ENCODE results near the gene HERC2. TPM values are rescaled to one million over a fixed set of nuclear protein-coding genes. Genes with fewer than 3 reads are reported as not detected.
"Not testable (repeated sequence)": the region's sequence is repeated elsewhere in the genome, so short reads cannot be mapped to it uniquely, and the experiment has no call there.

The HERC2 gene
- total RNA-seq, 2 donors from 2014 or later = 65.1 to 69.8 TPM

- Histone ChIP-seq H3K36me3 (peaks cover 4 to 5% of the 10 kb centered on the region in 2 donors), H3K27me3 (replicated peaks; ENCODE audit: insufficient read depth) (no peaks in the 10 kb centered on the region), H3K4me1 (replicated peaks) (no peaks in the 10 kb centered on the region), H3K9me3 (no peaks in the 10 kb centered on the region), H3K27ac (no peak overlapping the region), H3K4me3 (no peak overlapping the region)
- TF ChIP-seq POLR2AphosphoS5 (IDR thresholded peaks at IDR 0.05) (no peak), POLR2A (IDR thresholded peaks at IDR 0.05) (no peak)
- TF ChIP-seq, protein P1, sequence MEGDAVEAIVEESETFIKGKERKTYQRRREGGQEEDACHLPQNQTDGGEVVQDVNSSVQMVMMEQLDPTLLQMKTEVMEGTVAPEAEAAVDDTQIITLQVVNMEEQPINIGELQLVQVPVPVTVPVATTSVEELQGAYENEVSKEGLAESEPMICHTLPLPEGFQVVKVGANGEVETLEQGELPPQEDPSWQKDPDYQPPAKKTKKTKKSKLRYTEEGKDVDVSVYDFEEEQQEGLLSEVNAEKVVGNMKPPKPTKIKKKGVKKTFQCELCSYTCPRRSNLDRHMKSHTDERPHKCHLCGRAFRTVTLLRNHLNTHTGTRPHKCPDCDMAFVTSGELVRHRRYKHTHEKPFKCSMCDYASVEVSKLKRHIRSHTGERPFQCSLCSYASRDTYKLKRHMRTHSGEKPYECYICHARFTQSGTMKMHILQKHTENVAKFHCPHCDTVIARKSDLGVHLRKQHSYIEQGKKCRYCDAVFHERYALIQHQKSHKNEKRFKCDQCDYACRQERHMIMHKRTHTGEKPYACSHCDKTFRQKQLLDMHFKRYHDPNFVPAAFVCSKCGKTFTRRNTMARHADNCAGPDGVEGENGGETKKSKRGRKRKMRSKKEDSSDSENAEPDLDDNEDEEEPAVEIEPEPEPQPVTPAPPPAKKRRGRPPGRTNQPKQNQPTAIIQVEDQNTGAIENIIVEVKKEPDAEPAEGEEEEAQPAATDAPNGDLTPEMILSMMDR (IDR thresholded peaks at IDR 0.05) = no peak
- intact Hi-C loops (cut with DNase I) = no loop called here
- WGBS = 42% methylated on average over 3 of the region's 3 CpGs
- no peak for DNase-seq (ENCODE audit: low spot score)
Observed at GRCh38 chr15:28169366-28169765, 152.6 kb downstream of the HERC2 start.

DNA sequence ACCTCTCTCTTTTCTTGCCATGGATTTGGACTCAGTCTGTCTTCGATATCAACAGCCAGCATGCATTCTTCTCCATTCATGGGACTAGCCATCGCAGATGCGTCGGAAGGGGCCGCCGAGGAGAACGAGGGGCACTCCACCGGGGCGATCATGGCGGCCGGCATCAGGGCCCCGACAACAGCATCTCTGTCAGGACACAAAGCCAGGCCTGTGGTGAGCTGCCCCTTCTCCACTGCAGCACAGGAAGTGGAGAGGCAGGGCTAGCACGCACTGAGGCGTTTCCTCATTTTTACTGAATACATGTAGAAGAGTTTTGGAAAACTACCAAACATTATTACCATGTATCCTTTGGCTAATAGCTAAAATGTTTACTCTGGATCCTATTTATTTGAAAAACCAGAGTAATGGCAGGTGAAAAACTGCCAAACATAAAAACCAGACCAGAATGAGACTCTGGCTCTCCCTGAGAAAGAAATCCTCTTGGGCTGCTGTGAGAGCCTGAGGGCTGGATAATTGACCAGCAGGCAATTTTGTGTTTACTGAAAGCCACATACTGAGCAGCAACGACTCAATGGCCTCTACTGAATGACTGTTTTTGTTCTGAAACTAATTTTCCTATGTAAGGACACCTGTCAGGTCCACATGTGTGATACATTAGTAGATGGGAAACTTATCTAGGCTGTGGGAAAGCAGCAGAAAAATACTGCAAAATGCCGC is 153.4 kb downstream of the HERC2 start:
- H3K4me1 ChIP-seq (replicated peaks); H3K9me3 ChIP-seq; H3K27ac ChIP-seq; DNase-seq (ENCODE audit: low spot score); intact Hi-C loops (cut with DNase I); H3K4me3 ChIP-seq; H3K36me3 ChIP-seq; H3K27me3 ChIP-seq (replicated peaks; ENCODE audit: insufficient read depth): not testable (repeated sequence)
- 84% methylated on average over 16 of the region's 16 CpGs for WGBS

DNA sequence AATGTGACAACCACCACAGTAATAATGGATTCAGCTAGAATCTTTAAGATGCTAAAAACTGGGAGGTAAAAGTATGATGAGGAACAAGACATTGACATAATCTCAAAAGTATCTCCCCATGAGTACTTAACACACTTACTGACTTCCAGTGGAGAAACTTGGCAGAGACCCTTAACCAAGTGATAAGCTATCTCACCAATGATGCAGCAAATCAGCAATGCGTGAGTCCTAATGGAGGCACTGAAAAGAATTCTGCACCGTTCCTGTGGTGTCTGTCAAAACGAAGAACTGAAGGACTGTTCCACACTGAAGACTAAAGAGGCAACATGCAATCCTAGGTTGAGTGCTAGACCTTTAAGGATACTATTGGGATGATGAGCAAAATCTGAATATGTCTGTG is 154.9 kb downstream of the HERC2 start:
- Histone ChIP-seq H3K4me3 (no peak overlapping the region), H3K36me3 (peaks cover 4 to 10% of the 10 kb centered on the region in 2 donors), H3K27me3 (replicated peaks; ENCODE audit: insufficient read depth) (no peaks in the 10 kb centered on the region), H3K27ac (no peak overlapping the region), H3K9me3 (no peaks in the 10 kb centered on the region), H3K4me1 (replicated peaks) (no peaks in the 10 kb centered on the region)
- intact Hi-C loops (cut with DNase I) = no loop called here
- WGBS = 95% methylated on average over 3 of the region's 3 CpGs
- no peak for DNase-seq (ENCODE audit: low spot score)
- TF ChIP-seq, protein P1 (IDR thresholded peaks at IDR 0.05) = no peak
- TF ChIP-seq POLR2A (IDR thresholded peaks at IDR 0.05) (no peak), POLR2AphosphoS5 (IDR thresholded peaks at IDR 0.05) (no peak)

DNA sequence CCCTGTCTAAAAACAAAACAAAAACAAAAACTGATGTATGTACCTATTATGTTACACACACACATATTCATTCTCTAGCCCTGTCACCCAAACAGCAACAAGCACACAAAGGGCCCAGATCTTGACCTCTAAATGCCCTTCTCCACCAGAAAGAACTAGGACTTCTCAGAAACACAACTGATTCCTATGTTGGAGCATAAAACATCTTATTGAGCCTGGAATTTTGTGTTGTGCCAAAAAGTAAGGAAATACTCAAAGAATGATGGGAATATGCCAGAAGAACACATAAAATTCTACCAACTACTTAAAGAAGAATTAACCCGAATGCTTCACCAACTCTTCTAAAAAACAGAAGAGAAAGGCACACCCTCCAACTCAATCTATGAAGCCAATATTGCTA is 156.2 kb downstream of the HERC2 start:
- intact Hi-C loops (cut with DNase I) = no loop called here
- Histone ChIP-seq H3K4me3 (no peak overlapping the region), H3K27ac (no peak overlapping the region), H3K9me3 (no peaks in the 10 kb centered on the region), H3K36me3 (peaks cover 4 to 18% of the 10 kb centered on the region in 2 donors), H3K4me1 (replicated peaks) (no peaks in the 10 kb centered on the region), H3K27me3 (replicated peaks; ENCODE audit: insufficient read depth) (no peaks in the 10 kb centered on the region)
- DNase-seq (ENCODE audit: low spot score) = no peak
- TF ChIP-seq POLR2A (IDR thresholded peaks at IDR 0.05) (no peak), POLR2AphosphoS5 (IDR thresholded peaks at IDR 0.05) (no peak)
- TF ChIP-seq, protein P1 (IDR thresholded peaks at IDR 0.05) = no peak
- 67% methylated on average over 1 of the region's 1 CpG for WGBS

- H3K4me1 ChIP-seq (replicated peaks) = no peaks in the 10 kb centered on the region
- 76% methylated on average over 3 of the region's 3 CpGs for WGBS
- intact Hi-C loops (cut with DNase I) = no loop called here
Observed at GRCh38 chr15:28164876-28165275, 157.1 kb downstream of the HERC2 start.

More at GRCh38 chr15:28164876-28165275, 157.1 kb downstream of the HERC2 start:
- no peak for TF ChIP-seq POLR2AphosphoS5 (IDR thresholded peaks at IDR 0.05)
- TF ChIP-seq, protein P1 (IDR thresholded peaks at IDR 0.05) = no peak
- no peak for TF ChIP-seq POLR2A (IDR thresholded peaks at IDR 0.05)
- Histone ChIP-seq H3K27me3 (replicated peaks; ENCODE audit: insufficient read depth) (no peaks in the 10 kb centered on the region), H3K9me3 (no peaks in the 10 kb centered on the region), H3K36me3 (peaks cover 4 to 18% of the 10 kb centered on the region in 2 donors), H3K4me3 (no peak overlapping the region), H3K27ac (no peak overlapping the region)
- DNase-seq (ENCODE audit: low spot score) = no peak
